Measurements from ENCODE around the gene TRAPPC11.

DNA sequence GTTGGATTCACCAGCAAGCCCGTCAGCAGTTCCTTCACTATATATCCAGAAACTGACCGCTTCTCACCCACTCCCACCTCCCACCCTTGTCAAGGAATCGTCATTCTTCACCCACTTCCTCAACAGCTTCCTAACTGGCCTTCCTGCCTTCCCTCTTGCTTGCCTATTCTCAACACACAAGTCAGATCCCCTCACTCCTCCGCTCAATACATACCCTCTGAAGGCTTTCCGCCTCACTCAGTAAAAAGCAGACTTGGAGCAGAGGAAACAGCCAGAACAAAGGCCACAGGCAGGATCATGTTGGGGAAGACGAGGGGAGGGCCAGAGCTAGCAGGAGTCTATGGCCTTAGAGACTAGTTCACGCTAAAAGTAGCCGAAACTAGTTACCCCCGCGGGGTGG lies 23.8 kb upstream of the TRAPPC11 start:
- TF ChIP-seq, protein P1, sequence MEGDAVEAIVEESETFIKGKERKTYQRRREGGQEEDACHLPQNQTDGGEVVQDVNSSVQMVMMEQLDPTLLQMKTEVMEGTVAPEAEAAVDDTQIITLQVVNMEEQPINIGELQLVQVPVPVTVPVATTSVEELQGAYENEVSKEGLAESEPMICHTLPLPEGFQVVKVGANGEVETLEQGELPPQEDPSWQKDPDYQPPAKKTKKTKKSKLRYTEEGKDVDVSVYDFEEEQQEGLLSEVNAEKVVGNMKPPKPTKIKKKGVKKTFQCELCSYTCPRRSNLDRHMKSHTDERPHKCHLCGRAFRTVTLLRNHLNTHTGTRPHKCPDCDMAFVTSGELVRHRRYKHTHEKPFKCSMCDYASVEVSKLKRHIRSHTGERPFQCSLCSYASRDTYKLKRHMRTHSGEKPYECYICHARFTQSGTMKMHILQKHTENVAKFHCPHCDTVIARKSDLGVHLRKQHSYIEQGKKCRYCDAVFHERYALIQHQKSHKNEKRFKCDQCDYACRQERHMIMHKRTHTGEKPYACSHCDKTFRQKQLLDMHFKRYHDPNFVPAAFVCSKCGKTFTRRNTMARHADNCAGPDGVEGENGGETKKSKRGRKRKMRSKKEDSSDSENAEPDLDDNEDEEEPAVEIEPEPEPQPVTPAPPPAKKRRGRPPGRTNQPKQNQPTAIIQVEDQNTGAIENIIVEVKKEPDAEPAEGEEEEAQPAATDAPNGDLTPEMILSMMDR (IDR thresholded peaks at IDR 0.05): no peak
- TF ChIP-seq, protein P2, sequence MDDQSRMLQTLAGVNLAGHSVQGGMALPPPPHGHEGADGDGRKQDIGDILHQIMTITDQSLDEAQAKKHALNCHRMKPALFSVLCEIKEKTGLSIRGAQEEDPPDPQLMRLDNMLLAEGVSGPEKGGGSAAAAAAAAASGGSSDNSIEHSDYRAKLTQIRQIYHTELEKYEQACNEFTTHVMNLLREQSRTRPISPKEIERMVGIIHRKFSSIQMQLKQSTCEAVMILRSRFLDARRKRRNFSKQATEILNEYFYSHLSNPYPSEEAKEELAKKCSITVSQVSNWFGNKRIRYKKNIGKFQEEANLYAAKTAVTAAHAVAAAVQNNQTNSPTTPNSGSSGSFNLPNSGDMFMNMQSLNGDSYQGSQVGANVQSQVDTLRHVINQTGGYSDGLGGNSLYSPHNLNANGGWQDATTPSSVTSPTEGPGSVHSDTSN (IDR thresholded peaks at IDR 0.05): no peak
- TF ChIP-seq MEF2A (IDR thresholded peaks at IDR 0.05; ENCODE audit: borderline replicate concordance, low read depth) (no peak), POLR2AphosphoS5 (IDR thresholded peaks at IDR 0.05; ENCODE audit: low read depth, low read length) (no peak), RAD21 (IDR thresholded peaks at IDR 0.05; ENCODE audit: low read length) (no peak)
- TF ChIP-seq, protein P3, sequence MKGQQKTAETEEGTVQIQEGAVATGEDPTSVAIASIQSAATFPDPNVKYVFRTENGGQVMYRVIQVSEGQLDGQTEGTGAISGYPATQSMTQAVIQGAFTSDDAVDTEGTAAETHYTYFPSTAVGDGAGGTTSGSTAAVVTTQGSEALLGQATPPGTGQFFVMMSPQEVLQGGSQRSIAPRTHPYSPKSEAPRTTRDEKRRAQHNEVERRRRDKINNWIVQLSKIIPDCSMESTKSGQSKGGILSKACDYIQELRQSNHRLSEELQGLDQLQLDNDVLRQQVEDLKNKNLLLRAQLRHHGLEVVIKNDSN (IDR thresholded peaks at IDR 0.05; ENCODE audit: borderline replicate concordance, low read depth): no peak
- TF ChIP-seq, protein P4, sequence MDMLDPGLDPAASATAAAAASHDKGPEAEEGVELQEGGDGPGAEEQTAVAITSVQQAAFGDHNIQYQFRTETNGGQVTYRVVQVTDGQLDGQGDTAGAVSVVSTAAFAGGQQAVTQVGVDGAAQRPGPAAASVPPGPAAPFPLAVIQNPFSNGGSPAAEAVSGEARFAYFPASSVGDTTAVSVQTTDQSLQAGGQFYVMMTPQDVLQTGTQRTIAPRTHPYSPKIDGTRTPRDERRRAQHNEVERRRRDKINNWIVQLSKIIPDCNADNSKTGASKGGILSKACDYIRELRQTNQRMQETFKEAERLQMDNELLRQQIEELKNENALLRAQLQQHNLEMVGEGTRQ (IDR thresholded peaks at IDR 0.05; ENCODE audit: borderline replicate concordance, low read depth, low read length): no peak
